Muscle of leg (tissue), 11 donors: ENCODE results near the gene PARVA. TPM values are rescaled to one million over a fixed set of nuclear protein-coding genes. Genes with fewer than 3 reads are reported as not detected.

ENCODE experiments used
- DNase-seq: peaks from one replicate; pipeline ENCODE4 v3.0.0; 2013
- H3K27ac ChIP-seq: one replicate; pipeline ENCODE4 v1.5.1; 2013; ENCODE audit warnings: mild to moderate bottlenecking, low read length, control low read depth
- H3K27me3 ChIP-seq: one replicate; pipeline ENCODE4 v1.6.1; 2013; ENCODE audit warnings: low read length; ENCODE audit not compliant: control insufficient read depth, insufficient read depth
- H3K36me3 ChIP-seq: one replicate; pipeline ENCODE4 v1.6.1; 2013; ENCODE audit warnings: low read length; ENCODE audit not compliant: control insufficient read depth, insufficient read depth
- H3K4me1 ChIP-seq: one replicate; pipeline ENCODE4 v1.6.1; 2013; ENCODE audit warnings: low read length; ENCODE audit not compliant: control insufficient read depth, insufficient read depth
- H3K4me3 ChIP-seq: one replicate; pipeline ENCODE4 v1.5.1; 2013; ENCODE audit warnings: low read length, control low read depth
- H3K9me3 ChIP-seq: replicated peaks from 2 replicates; pipeline ENCODE4 v1.6.1; 2013; ENCODE audit warnings: low read depth, low read length; ENCODE audit not compliant: control insufficient read depth
- WGBS: methylation state at CpG from one replicate; pipeline ENCODE4 v1.1.5; 2013; ENCODE audit warnings: missing lambda C conversion rate; ENCODE audit not compliant: insufficient coverage; 5-methylcytosine and 5-hydroxymethylcytosine counted together
- polyA plus RNA-seq, 8 donors: library from polyadenylated mRNA; unstranded; fragments of 120-200 nt; gene quantifications; one replicate each; pipeline versions ENCODE4 v1.2.1 to v1.2.3, GENCODE V29; 2013; ENCODE audit warnings: inconsistent platforms in 1 of 8, low replicate concordance in 1 of 8; ENCODE audit not compliant: insufficient read length in 8 of 8, insufficient read depth in 1 of 8
- total RNA-seq: library from RNA; stranded (reverse); fragments of 120-200 nt; gene quantifications from one replicate; pipeline ENCODE4 v1.2.4, GENCODE V29; 2013

PARVA gene
- total and polyA plus RNA-seq, 9 donors, result 29.9 to 72.5 (median 57.9) TPM

DNA sequence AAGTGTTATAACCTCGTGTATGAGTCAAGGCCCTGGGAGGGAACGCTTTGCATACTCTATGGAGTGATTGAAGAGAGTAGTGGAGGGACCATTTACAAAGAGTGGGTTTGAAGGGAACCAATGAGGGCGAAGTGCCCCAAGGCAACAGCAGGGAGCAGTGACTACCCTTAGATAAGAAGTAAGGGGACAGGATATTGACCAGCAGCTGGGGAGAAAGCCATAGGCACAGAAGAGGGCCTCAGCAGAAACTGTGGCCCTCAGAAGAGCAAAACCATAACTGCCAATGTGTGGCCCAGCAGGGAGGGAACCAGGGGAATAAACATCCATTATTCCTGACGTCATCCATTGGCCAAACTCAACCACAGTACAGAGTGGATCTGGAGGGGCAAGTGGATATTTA lies 24.7 kb downstream of the PARVA start:
- no peak overlapping the region for H3K4me3 ChIP-seq
- DNase-seq, result no peak
- no peaks in the 10 kb centered on the region for H3K9me3 ChIP-seq
- no peaks in the 10 kb centered on the region for H3K27me3 ChIP-seq
- 95% methylated on average over 3 of the region's 4 CpGs for WGBS
- no peaks in the 10 kb centered on the region for H3K36me3 ChIP-seq
- H3K27ac ChIP-seq, result no peak overlapping the region
- peaks cover 31% of the 10 kb centered on the region for H3K4me1 ChIP-seq

DNA sequence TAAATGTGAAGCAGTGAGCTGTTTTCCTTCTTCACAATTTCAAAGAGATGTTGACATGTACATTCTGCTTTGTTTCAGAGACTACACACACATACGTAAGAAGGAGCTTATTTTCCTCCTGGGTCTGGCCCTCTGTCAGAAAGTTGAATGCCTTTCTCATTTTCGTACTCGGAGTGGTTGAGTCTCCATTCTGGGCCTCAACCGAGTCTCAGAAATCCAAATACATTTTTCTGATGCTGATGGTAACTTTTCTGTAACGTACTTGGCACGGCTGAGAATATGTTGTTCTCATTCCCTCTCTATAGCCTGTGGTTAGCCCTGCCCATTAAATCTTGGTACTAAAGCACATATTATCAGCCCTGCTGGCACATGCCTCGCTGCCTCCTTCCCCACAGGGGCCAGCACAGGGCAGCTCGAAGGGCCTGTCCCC lies 25.3 kb downstream of the PARVA start:
- Histone ChIP-seq H3K9me3 (no peaks in the 10 kb centered on the region), H3K4me1 (peaks cover 31% of the 10 kb centered on the region), H3K4me3 (no peak overlapping the region), H3K36me3 (no peaks in the 10 kb centered on the region), H3K27ac (no peak overlapping the region), H3K27me3 (no peaks in the 10 kb centered on the region)
- 40% methylated on average over 5 of the region's 8 CpGs for WGBS
- DNase-seq, result no peak

- Histone ChIP-seq H3K27me3 (no peaks in the 10 kb centered on the region), H3K36me3 (no peaks in the 10 kb centered on the region), H3K27ac (no peak overlapping the region), H3K4me3 (no peak overlapping the region), H3K9me3 (no peaks in the 10 kb centered on the region), H3K4me1 (peaks cover 25% of the 10 kb centered on the region)
- no peak for DNase-seq
- no CpG with 5 or more reads among the region's 3 CpGs for WGBS
Measured at GRCh38 chr11:12403122-12403996, 26.0 kb downstream of the PARVA start.

DNA sequence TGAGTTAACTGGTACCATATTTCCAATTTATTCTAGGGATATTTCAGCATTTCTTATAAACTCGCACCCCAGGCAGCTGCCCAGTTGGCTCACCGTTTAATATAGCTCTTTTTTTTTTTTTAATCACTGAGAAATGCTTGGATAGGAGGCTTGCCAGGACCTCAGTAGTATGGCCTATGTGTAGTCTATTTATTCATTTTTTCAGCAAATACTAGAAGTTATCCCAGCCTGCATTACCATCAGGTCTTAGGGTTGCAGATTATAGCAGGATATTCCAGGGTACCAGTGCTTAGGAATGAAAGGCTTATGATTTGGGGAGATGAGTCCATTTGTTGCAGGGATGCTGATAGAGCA lies 26.6 kb downstream of the PARVA start:
- Histone ChIP-seq H3K36me3 (no peaks in the 10 kb centered on the region), H3K27ac (no peak overlapping the region), H3K9me3 (no peaks in the 10 kb centered on the region), H3K27me3 (no peaks in the 10 kb centered on the region), H3K4me3 (no peak overlapping the region), H3K4me1 (peaks cover 23% of the 10 kb centered on the region)
- WGBS, result no CpG with 5 or more reads among the region's 2 CpGs
- no peak for DNase-seq

GRCh38 chr11:12404436-12404835 lies 27.1 kb downstream of the PARVA start:
- H3K27me3 ChIP-seq, result no peaks in the 10 kb centered on the region
- WGBS, result 86% methylated on average over 2 of the region's 3 CpGs
- no peak overlapping the region for H3K4me3 ChIP-seq
- peaks cover 23% of the 10 kb centered on the region for H3K4me1 ChIP-seq
- no peak overlapping the region for H3K27ac ChIP-seq
- H3K36me3 ChIP-seq, result no peaks in the 10 kb centered on the region
- peak; percentile 83 for DNase-seq
- no peaks in the 10 kb centered on the region for H3K9me3 ChIP-seq

GRCh38 chr11:12408156-12408770 lies 30.9 kb downstream of the PARVA start:
- Histone ChIP-seq H3K4me3 (no peak overlapping the region), H3K36me3 (no peaks in the 10 kb centered on the region), H3K27me3 (no peaks in the 10 kb centered on the region), H3K27ac (no peak overlapping the region), H3K9me3 (no peaks in the 10 kb centered on the region), H3K4me1 (peaks cover 38% of the 10 kb centered on the region)
- DNase-seq, result no peak
- 80% methylated on average over 1 of the region's 4 CpGs for WGBS

GRCh38 chr11:12409621-12410005 lies 32.2 kb downstream of the PARVA start:
- no peak overlapping the region for H3K27ac ChIP-seq
- WGBS, result 80% methylated on average over 1 of the region's 3 CpGs
- no peaks in the 10 kb centered on the region for H3K9me3 ChIP-seq
- no peak overlapping the region for H3K4me3 ChIP-seq
- no peaks in the 10 kb centered on the region for H3K27me3 ChIP-seq
- no peaks in the 10 kb centered on the region for H3K36me3 ChIP-seq
- DNase-seq, result no peak
- peaks cover 34% of the 10 kb centered on the region for H3K4me1 ChIP-seq

DNA sequence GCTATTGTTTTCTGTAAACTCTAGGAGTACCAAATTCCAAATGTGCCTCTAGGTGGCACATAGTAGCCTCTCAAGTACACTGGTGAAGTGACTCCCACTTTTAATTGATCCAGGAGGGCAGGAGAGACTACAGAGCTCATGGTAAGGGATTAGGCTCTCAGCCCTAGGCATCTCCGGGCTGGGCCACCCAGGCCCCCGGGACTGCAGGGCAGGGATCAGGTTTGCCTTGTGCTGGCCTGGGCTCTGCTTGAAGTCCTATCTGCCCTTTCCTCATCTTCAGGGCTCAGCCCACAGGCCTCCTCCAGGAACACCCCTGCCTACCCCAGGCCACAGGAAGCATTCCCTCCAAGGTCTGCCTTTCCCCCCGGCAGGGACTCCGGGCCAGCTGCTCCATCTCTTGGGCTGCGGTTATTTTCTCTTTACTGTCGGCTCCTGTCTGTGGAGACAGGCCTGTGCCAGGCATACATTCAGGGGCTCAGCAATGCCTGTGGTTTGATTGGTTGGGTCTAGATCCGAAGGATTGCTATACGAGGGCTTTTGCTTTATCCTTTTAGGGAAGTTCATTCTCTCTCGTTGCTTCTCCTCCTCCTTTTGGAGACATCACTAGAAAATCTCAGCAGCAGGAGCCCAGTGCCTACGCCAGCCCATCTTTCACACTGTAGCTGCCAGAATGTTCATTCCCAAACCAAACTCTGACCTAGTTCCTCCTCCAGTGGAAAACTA lies 32.8 kb downstream of the PARVA start:
- no peaks in the 10 kb centered on the region for H3K9me3 ChIP-seq
- peaks cover 36% of the 10 kb centered on the region for H3K4me1 ChIP-seq
- WGBS, result 25% methylated on average over 4 of the region's 10 CpGs

DNA sequence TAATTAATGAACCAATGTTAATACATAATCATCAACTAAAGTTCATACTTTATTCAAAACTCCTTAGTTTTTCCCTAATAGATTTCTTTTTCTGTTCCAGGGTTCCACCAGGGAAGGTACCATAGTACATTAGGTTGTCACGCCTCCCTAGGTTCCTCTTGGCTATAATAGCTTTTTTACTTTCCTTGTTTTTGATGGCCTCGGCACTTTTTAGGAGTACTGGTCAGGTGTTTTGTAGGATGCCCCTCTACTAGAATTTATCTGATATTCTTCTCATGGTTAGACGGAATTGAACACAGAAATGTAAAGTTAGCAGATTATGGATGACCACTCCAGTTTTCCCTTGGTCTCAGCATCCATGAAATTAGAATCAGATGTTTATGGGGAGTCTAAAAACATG lies 34.0 kb downstream of the PARVA start:
- WGBS, result 80% methylated on average over 1 of the region's 3 CpGs
- no peak overlapping the region for H3K27ac ChIP-seq
- H3K4me1 ChIP-seq, result peaks cover 36% of the 10 kb centered on the region

More for the DNA sequence above, 32.8 kb downstream of the PARVA start:
- peak overlapping the region; percentile 53 for H3K27ac ChIP-seq
- no peaks in the 10 kb centered on the region for H3K36me3 ChIP-seq
- no peaks in the 10 kb centered on the region for H3K27me3 ChIP-seq
- peak; percentile 52 for DNase-seq
- H3K4me3 ChIP-seq, result no peak overlapping the region

More for the DNA sequence above, 34.0 kb downstream of the PARVA start:
- Histone ChIP-seq H3K36me3 (no peaks in the 10 kb centered on the region), H3K9me3 (no peaks in the 10 kb centered on the region), H3K4me3 (no peak overlapping the region), H3K27me3 (no peaks in the 10 kb centered on the region)
- DNase-seq, result no peak
